ENCODE data around the gene SLC6A12. TPM values are rescaled to one million over a fixed set of nuclear protein-coding genes. Genes with fewer than 3 reads are reported as not detected.

The SLC6A12 gene
- total RNA-seq, 1 donor from 2014 or later, result 6.9 TPM

- DNase-seq (ENCODE audit: low spot score in 2 of 2) (no peak), FAIRE-seq (no peak)
Observed at GRCh38 chr12:181921-182320, 32.0 kb downstream of the SLC6A12 start.

GRCh38 chr12:180445-180844, 33.5 kb downstream of the SLC6A12 start:
- FAIRE-seq, result no peak
- peak in 1 of 2 donors; percentile 57 for DNase-seq (ENCODE audit: low spot score in 2 of 2)

GRCh38 chr12:179885-180284, 34.1 kb downstream of the SLC6A12 start:
- DNase-seq (ENCODE audit: low spot score in 2 of 2), result no peak
- no peak for FAIRE-seq

- DNase-seq (ENCODE audit: low spot score in 2 of 2), result no peak
- FAIRE-seq, result no peak
Observed at GRCh38 chr12:179131-179884, 34.6 kb downstream of the SLC6A12 start.

- DNase-seq (ENCODE audit: low spot score in 2 of 2), result no peak
- FAIRE-seq, result no peak
Observed at GRCh38 chr12:178829-179109, 35.2 kb downstream of the SLC6A12 start.

- no peak for FAIRE-seq
- DNase-seq (ENCODE audit: low spot score in 2 of 2), result no peak
Observed at GRCh38 chr12:177980-178828, 35.8 kb downstream of the SLC6A12 start.

GRCh38 chr12:177336-177979, 36.5 kb downstream of the SLC6A12 start:
- no peak for FAIRE-seq
- no peak for DNase-seq (ENCODE audit: low spot score in 2 of 2)

- FAIRE-seq (no peak), DNase-seq (ENCODE audit: low spot score in 2 of 2) (peak in 1 of 2 donors; percentile 70)
Observed at GRCh38 chr12:176321-177181, 37.4 kb downstream of the SLC6A12 start.

GRCh38 chr12:175759-176158, 38.2 kb downstream of the SLC6A12 start:
- DNase-seq (ENCODE audit: low spot score in 2 of 2) (no peak), FAIRE-seq (no peak)

- DNase-seq (ENCODE audit: low spot score in 2 of 2), result peak in 1 of 2 donors; percentile 58
- no peak for FAIRE-seq
Observed at GRCh38 chr12:175250-175649, 38.7 kb downstream of the SLC6A12 start.

GRCh38 chr12:174596-174995, 39.4 kb downstream of the SLC6A12 start:
- FAIRE-seq, result no peak
- DNase-seq (ENCODE audit: low spot score in 2 of 2), result no peak

GRCh38 chr12:174124-174523, 39.8 kb downstream of the SLC6A12 start:
- no peak for DNase-seq (ENCODE audit: low spot score in 2 of 2)
- no peak for FAIRE-seq

GRCh38 chr12:172732-173161, 41.2 kb downstream of the SLC6A12 start:
- no peak for FAIRE-seq
- DNase-seq (ENCODE audit: low spot score in 2 of 2), result no peak

GRCh38 chr12:171743-172676, 41.9 kb downstream of the SLC6A12 start:
- DNase-seq (ENCODE audit: low spot score in 2 of 2), result no peak
- no peak for FAIRE-seq

GRCh38 chr12:171276-171675, 42.7 kb downstream of the SLC6A12 start:
- no peak for DNase-seq (ENCODE audit: low spot score in 2 of 2)
- FAIRE-seq, result no peak

- DNase-seq (ENCODE audit: low spot score in 2 of 2) (no peak), FAIRE-seq (no peak)
Observed at GRCh38 chr12:170371-171225, 43.4 kb downstream of the SLC6A12 start.

- FAIRE-seq (no peak), DNase-seq (ENCODE audit: low spot score in 2 of 2) (no peak)
Observed at GRCh38 chr12:169528-170370, 44.2 kb downstream of the SLC6A12 start.

Measured in frontal cortex (tissue), 4 donors.